Measurements from ENCODE around the gene NFATC2.
A peak's percentile ranks its signal among the peaks of the same experiment; 100 is the strongest.

The NFATC2 gene

DNA sequence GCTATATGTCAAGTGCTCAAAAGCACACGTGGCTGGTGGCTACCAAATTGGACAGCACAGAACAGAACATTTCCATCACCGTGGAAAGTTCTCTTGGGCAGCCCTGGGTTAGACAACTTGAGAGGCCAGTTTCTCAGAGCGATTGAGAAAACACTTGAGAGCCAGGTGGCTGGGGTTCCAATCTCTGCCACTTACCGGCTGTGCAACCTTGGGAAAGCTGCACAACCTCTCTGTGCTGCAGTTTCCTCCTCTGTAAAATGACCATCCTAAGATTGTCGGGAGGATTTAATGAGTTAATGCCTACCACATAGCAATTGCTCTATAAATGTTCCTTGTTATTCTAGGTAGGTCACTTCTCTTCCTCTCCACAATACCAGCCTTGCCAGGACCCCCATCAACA lies 25.1 kb upstream of the NFATC2 start:
- Histone ChIP-seq H3K27ac (no peak overlapping the region), H3K9me3 (no peaks in the 10 kb centered on the region), H3K4me1 (peaks cover 0 to 43% (median 24%) of the 10 kb centered on the region in 4 donors), H3K36me3 (no peaks in the 10 kb centered on the region), H3K4me3 (no peak overlapping the region), H3K27me3 (peaks cover 0 to 18% of the 10 kb centered on the region in 2 donors)
- intact Hi-C loops (cut with DNase I; ENCODE audit: low total_unique reads) = no loop called here
- TF ChIP-seq, protein P1, sequence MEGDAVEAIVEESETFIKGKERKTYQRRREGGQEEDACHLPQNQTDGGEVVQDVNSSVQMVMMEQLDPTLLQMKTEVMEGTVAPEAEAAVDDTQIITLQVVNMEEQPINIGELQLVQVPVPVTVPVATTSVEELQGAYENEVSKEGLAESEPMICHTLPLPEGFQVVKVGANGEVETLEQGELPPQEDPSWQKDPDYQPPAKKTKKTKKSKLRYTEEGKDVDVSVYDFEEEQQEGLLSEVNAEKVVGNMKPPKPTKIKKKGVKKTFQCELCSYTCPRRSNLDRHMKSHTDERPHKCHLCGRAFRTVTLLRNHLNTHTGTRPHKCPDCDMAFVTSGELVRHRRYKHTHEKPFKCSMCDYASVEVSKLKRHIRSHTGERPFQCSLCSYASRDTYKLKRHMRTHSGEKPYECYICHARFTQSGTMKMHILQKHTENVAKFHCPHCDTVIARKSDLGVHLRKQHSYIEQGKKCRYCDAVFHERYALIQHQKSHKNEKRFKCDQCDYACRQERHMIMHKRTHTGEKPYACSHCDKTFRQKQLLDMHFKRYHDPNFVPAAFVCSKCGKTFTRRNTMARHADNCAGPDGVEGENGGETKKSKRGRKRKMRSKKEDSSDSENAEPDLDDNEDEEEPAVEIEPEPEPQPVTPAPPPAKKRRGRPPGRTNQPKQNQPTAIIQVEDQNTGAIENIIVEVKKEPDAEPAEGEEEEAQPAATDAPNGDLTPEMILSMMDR (IDR thresholded peaks at IDR 0.05) = no peak
- no peak for DNase-seq

DNA sequence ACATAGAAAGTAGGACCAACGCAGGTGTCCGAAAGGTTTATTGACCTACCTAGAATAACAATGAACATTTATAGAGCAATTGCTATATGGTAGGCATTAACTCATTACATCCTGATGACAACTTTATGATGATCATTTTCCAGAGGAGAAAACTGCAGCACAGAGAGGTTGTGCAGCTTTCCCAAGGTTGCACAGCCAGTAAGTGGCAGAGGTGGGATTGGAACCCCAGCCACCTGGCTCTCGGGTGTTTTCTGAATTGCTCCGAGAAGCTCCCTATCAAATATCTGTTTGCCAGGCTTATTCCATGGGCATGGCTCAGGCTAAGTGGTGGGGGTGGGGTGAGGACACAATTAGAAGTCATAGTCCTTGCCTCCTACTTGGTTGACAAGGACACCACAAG lies 24.1 kb upstream of the NFATC2 start:
- H3K4me1 ChIP-seq = peaks cover 0 to 53% (median 34%) of the 10 kb centered on the region in 4 donors
- intact Hi-C loops (cut with DNase I; ENCODE audit: low total_unique reads) = no loop called here
- TF ChIP-seq, protein P1 (IDR thresholded peaks at IDR 0.05) = no peak
- no peak overlapping the region for H3K27ac ChIP-seq
- no peak for DNase-seq
- H3K4me3 ChIP-seq = no peak overlapping the region
- peaks cover 0 to 16% of the 10 kb centered on the region in 2 donors for H3K27me3 ChIP-seq
- H3K9me3 ChIP-seq = no peaks in the 10 kb centered on the region
- no peaks in the 10 kb centered on the region for H3K36me3 ChIP-seq

DNA sequence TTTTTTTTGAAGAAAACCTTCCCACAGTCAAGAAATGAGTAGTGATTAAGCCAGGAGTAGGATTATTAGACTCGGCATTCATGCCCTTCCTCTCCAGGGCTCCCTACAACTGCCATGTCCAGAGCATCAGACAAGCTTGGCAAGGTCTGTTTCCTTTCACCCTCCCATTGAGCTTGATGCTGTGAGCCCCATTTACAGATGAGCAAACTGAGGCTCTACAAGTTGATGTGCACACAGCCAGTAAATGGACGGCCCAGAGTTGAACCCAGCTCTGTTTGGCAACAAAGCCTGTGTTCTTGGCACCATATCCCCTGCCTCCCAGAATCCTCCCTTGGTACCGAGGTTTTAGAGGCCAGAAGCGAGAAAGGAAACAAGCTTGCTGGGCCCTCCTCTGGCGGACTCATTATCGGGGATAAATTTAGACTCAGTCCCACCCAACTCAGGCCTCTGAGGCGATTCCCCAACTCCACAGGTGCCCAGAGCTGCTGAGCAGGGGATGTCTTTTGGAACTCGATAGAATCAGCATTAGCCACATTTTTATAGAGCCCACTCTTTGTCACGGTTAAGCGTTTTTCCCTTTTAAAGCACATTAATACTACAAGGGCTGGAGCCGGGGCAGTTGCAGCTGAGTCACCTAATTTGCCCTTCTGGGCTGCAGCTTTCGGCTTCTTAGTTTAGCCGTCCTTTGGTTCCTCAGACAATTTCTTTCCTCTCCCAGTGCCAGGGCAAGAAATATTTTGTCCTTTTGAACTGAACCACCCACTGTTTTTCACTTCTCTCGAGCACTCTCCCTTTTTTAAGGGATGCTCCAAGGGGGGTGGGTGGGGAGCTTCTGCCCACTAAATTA lies 23.0 kb upstream of the NFATC2 start:
- Histone ChIP-seq H3K36me3 (no peaks in the 10 kb centered on the region), H3K27me3 (peaks cover 0 to 9% of the 10 kb centered on the region in 2 donors), H3K27ac (peak overlapping the region; percentile 41), H3K4me1 (peaks cover 0 to 56% (median 37%) of the 10 kb centered on the region in 4 donors), H3K4me3 (no peak overlapping the region), H3K9me3 (no peaks in the 10 kb centered on the region)
- intact Hi-C loops (cut with DNase I; ENCODE audit: low total_unique reads) = no loop called here
- TF ChIP-seq, protein P1 (IDR thresholded peaks at IDR 0.05) = no peak
- peak in 1 of 2 donors; percentile 29 for DNase-seq

DNA sequence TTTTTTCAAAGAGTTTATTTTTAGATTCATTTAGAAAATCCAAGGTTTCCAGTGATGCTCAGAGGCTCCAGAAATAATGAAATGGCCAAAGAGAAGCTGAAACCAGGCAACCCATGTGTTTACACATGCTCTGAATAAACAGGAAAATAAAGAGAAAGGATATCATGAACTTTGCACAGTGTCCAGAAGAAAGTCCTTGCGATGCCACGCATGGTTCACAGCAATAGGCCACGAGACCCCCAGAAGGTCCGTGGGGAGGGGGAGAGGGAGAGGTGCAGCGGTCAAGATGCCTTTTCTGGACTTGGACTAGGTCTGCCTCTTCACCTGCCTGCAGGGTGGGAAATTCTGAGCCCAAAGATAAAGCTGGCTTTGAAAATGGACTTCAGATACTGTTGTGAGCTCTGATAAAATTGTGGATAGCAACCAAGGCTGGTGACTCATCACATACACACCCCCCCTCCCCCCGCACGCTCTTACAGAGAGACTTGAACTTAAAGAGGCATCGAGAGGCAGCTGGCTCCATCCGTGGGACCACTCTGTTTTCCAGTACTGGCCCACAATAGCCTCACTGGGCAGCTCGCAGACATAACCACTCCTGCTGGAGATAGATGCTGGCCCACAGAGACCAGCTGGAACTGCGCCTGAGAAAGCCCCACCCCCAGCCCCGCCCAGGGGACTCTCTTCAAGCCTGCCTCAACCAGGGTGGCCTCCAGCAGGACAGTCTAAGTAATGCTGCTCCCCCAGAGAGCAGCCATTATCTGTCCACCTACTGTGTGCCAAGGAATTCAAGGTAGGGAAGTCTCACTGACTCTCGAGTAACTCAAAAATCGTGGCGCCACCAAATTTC lies 21.2 kb upstream of the NFATC2 start:
- no peaks in the 10 kb centered on the region for H3K36me3 ChIP-seq
- peak overlapping the region; percentile 49 to 61 for H3K4me3 ChIP-seq
- TF ChIP-seq, protein P1 (IDR thresholded peaks at IDR 0.05) = no peak
- H3K9me3 ChIP-seq = no peaks in the 10 kb centered on the region
- H3K4me1 ChIP-seq = peaks cover 0 to 55% (median 38%) of the 10 kb centered on the region in 4 donors
- peak overlapping the region; percentile 79 to 92 for H3K27ac ChIP-seq
- peak; percentile 74 to 78 for DNase-seq
- H3K27me3 ChIP-seq = no peaks in the 10 kb centered on the region
- intact Hi-C loops (cut with DNase I; ENCODE audit: low total_unique reads) = loop anchor here (2.0 kb wide), 1 partner anchor 19 kb away; no protein-coding TSS in a partner anchor

DNA sequence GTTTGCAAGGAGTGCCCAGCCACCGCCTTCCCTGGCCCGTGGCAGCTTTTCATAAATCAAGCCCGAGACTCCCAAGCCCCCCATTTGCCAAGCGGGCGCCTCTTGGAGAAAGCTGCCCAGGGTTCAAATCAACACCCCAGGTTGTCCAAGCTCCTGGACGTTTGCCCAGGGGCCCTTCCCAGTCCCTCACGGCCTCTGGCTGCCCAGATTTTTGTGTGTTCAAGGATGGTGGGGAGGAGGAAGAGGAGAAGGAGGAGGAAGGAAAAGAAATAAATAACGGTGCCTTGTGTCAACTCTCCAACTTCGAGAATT lies 20.6 kb upstream of the NFATC2 start:
- H3K36me3 ChIP-seq = no peaks in the 10 kb centered on the region
- no peaks in the 10 kb centered on the region for H3K9me3 ChIP-seq
- H3K27ac ChIP-seq = peak overlapping the region; percentile 79 to 92
- H3K27me3 ChIP-seq = no peaks in the 10 kb centered on the region
- no peak for DNase-seq
- TF ChIP-seq, protein P1 (IDR thresholded peaks at IDR 0.05) = no peak
- H3K4me1 ChIP-seq = peaks cover 0 to 55% (median 38%) of the 10 kb centered on the region in 4 donors
- H3K4me3 ChIP-seq = peak overlapping the region; percentile 49 to 61
- intact Hi-C loops (cut with DNase I; ENCODE audit: low total_unique reads) = loop anchor here (2.0 kb wide), 1 partner anchor 18 kb away; no protein-coding TSS in a partner anchor
